ENCODE results near the gene CDK15. TPM values are rescaled to one million over a fixed set of nuclear protein-coding genes. Genes with fewer than 3 reads are reported as not detected.

Gene CDK15
- total RNA-seq, 4 donors from 2014 or later: 0.11 to 0.29 TPM; not detected in 2

- no peaks in the 10 kb centered on the region for H3K9me3 ChIP-seq
- H3K4me1 ChIP-seq: no peaks in the 10 kb centered on the region
- no peak overlapping the region for H3K27ac ChIP-seq
- no peak overlapping the region for H3K4me3 ChIP-seq
- no peak for TF ChIP-seq POLR2A (IDR thresholded peaks at IDR 0.05)
- TF ChIP-seq CTCF (IDR thresholded peaks at IDR 0.05 in 4 of 5, conservative IDR thresholded peaks at IDR 0.05 in 1 of 5): peak; percentile 40 to 70 (median 52)
- in situ Hi-C loops (cut with MboI; ENCODE audit: low sequenced_read_pairs in 4 of 4): loop anchor here in 2 of 4 donors (5.0 to 25.0 kb wide), 2 partner anchors 381 to 591 kb away; partner anchors contain the start of gene BMPR2 (in 1 of the 2)
- no peaks in the 10 kb centered on the region for H3K27me3 ChIP-seq
- H3K36me3 ChIP-seq: no peaks in the 10 kb centered on the region
- peak; percentile 66 to 72 for ATAC-seq
- no peak for DNase-seq
- intact Hi-C loops (cut with DNase I; ENCODE audit: low total_unique reads): loop anchor here (1.0 to 5.0 kb wide), 2 partner anchors 64 to 381 kb away; no protein-coding TSS in a partner anchor
These were observed 10.5 kb upstream of the CDK15 start for GRCh38 chr2:201795607-201796477.

GRCh38 chr2:201796478-201796865 lies 9.9 kb upstream of the CDK15 start:
- H3K27ac ChIP-seq: no peak overlapping the region
- H3K36me3 ChIP-seq: no peaks in the 10 kb centered on the region
- intact Hi-C loops (cut with DNase I; ENCODE audit: low total_unique reads): loop anchor here (1.0 to 5.0 kb wide), 2 partner anchors 64 to 381 kb away; no protein-coding TSS in a partner anchor
- no peaks in the 10 kb centered on the region for H3K4me1 ChIP-seq
- TF ChIP-seq POLR2A (IDR thresholded peaks at IDR 0.05) (no peak), CTCF (IDR thresholded peaks at IDR 0.05 in 4 of 5, conservative IDR thresholded peaks at IDR 0.05 in 1 of 5) (no peak)
- no peaks in the 10 kb centered on the region for H3K27me3 ChIP-seq
- H3K4me3 ChIP-seq: no peak overlapping the region
- in situ Hi-C loops (cut with MboI; ENCODE audit: low sequenced_read_pairs in 4 of 4): loop anchor here in 2 of 4 donors (5.0 to 25.0 kb wide), 2 partner anchors 381 to 591 kb away; partner anchors contain the start of gene BMPR2 (in 1 of the 2)
- no peak for ATAC-seq
- DNase-seq: no peak
- no peaks in the 10 kb centered on the region for H3K9me3 ChIP-seq

- no peaks in the 10 kb centered on the region for H3K27me3 ChIP-seq
These were observed 9.0 kb upstream of the CDK15 start for GRCh38 chr2:201797175-201797840.

More at GRCh38 chr2:201797175-201797840, 9.0 kb upstream of the CDK15 start:
- Histone ChIP-seq H3K27ac (no peak overlapping the region), H3K4me1 (no peaks in the 10 kb centered on the region), H3K36me3 (no peaks in the 10 kb centered on the region), H3K4me3 (no peak overlapping the region), H3K9me3 (no peaks in the 10 kb centered on the region)
- TF ChIP-seq POLR2A (IDR thresholded peaks at IDR 0.05) (no peak), CTCF (IDR thresholded peaks at IDR 0.05 in 4 of 5, conservative IDR thresholded peaks at IDR 0.05 in 1 of 5) (no peak)
- in situ Hi-C loops (cut with MboI; ENCODE audit: low sequenced_read_pairs in 4 of 4): loop anchor here in 2 of 4 donors (5.0 to 25.0 kb wide), 2 partner anchors 380 to 590 kb away; partner anchors contain the start of gene BMPR2 (in 1 of the 2)
- no peak for ATAC-seq
- DNase-seq: no peak
- intact Hi-C loops (cut with DNase I; ENCODE audit: low total_unique reads): loop anchor here (5.0 kb wide), 1 partner anchor 380 kb away; no protein-coding TSS in a partner anchor

All from gastrocnemius medialis (tissue), 4 donors.